IMR-90 (cell line): ENCODE data around the gene TRPC4AP. TPM values are rescaled to one million over a fixed set of nuclear protein-coding genes. Genes with fewer than 3 reads are reported as not detected.

ENCODE experiments used
- ATAC-seq: fragments of 200-7000 bp; cut with Tn5 transposase; 2 replicates; pipeline ENCODE4 v1.9.1; 2020; ENCODE audit warnings: low read depth, mild to moderate bottlenecking, moderate library complexity
- BruUV-seq: library from RNA; stranded (reverse); fragments of 400-500 nt; replicated peaks from 2 replicates; lab custom pipeline; 2021; lab: Mats Ljungman, UMichigan
- CTCF ChIA-PET: fragments of 300-600 bp; formaldehyde crosslinking; extraction: SDS; loops from one replicate; lab custom pipeline; 2021; ENCODE audit warnings: antibody characterized with exemption; lab: Yijun Ruan, JAX
- POLR2A ChIA-PET: fragments of 300-600 bp; sonication (Branson Sonifier 250); formaldehyde crosslinking; loops from one replicate; lab custom pipeline; 2022; ENCODE audit warnings: antibody characterized with exemption; ENCODE audit not compliant: unreplicated experiment; lab: Charles Lee
- DNase-seq: peaks from one replicate; pipeline ENCODE4 v3.0.0; 2013
- H2AFZ ChIP-seq: replicated peaks from 2 replicates; pipeline ENCODE3; 2013; ENCODE audit warnings: low read length, mild to moderate bottlenecking; ENCODE audit not compliant: poor library complexity
- H2AK5ac ChIP-seq: 2 replicates; pipeline ENCODE4 v1.6.1; 2013; ENCODE audit warnings: low read depth, low read length, inconsistent platforms
- H2AK9ac ChIP-seq: replicated peaks from 2 replicates; pipeline ENCODE3; 2013; ENCODE audit warnings: mild to moderate bottlenecking, low read depth, low read length, moderate library complexity; ENCODE audit not compliant: poor library complexity
- H2BK120ac ChIP-seq: 2 replicates; pipeline ENCODE4 v1.6.1; 2013; ENCODE audit warnings: low read depth, low read length, inconsistent platforms
- H2BK15ac ChIP-seq: 3 replicates; pipeline ENCODE4 v1.6.1; 2013; ENCODE audit warnings: low read depth, low read length, inconsistent platforms
- H2BK20ac ChIP-seq: 2 replicates; pipeline ENCODE4 v1.6.1; 2013; ENCODE audit warnings: low read depth, mild to moderate bottlenecking, inconsistent platforms, low read length, moderate library complexity
- H2BK5ac ChIP-seq: 2 replicates; pipeline ENCODE4 v1.6.1; 2013; ENCODE audit warnings: mild to moderate bottlenecking, low read depth, low read length, inconsistent platforms; ENCODE audit not compliant: poor library complexity, severe bottlenecking
- H3K14ac ChIP-seq: replicated peaks from 2 replicates; pipeline ENCODE4 v1.6.1; 2013; ENCODE audit warnings: low read depth, low read length, inconsistent platforms
- H3K18ac ChIP-seq: 2 replicates; pipeline ENCODE4 v1.6.1; 2013; ENCODE audit warnings: low read depth, low read length, control low read depth
- H3K23ac ChIP-seq: 2 replicates; pipeline ENCODE4 v1.6.1; 2013; ENCODE audit warnings: low read depth, low read length, inconsistent platforms
- H3K27ac ChIP-seq: 2 replicates; pipeline ENCODE4 v1.5.1; 2013; ENCODE audit warnings: mild to moderate bottlenecking, control low read depth, low read length; ENCODE audit not compliant: insufficient read depth
- H3K27me3 ChIP-seq: 2 replicates; pipeline ENCODE4 v1.6.1; 2013; ENCODE audit warnings: low read length; ENCODE audit not compliant: control insufficient read depth, insufficient read depth
- H3K36me3 ChIP-seq: 2 replicates; pipeline ENCODE4 v1.6.1; 2013; ENCODE audit warnings: low read length, mixed read lengths; ENCODE audit not compliant: control insufficient read depth, insufficient read depth
- H3K4ac ChIP-seq: 2 replicates; pipeline ENCODE4 v1.6.1; 2013; ENCODE audit warnings: low read depth, low read length, inconsistent platforms
- H3K4me1 ChIP-seq: 2 replicates; pipeline ENCODE4 v1.6.1; 2013; ENCODE audit warnings: low read length, mixed read lengths; ENCODE audit not compliant: control insufficient read depth, insufficient read depth
- H3K4me2 ChIP-seq: 2 replicates; pipeline ENCODE4 v1.6.1; 2013; ENCODE audit warnings: low read depth, mild to moderate bottlenecking, control low read depth, low read length, moderate library complexity
- H3K4me3 ChIP-seq: 2 replicates; pipeline ENCODE4 v1.5.1; 2013; ENCODE audit warnings: low read depth, mild to moderate bottlenecking, control low read depth, low read length, moderate library complexity; ENCODE audit not compliant: insufficient read depth
- H3K56ac ChIP-seq: 2 replicates; pipeline ENCODE4 v1.6.1; 2013; ENCODE audit warnings: low read length, inconsistent platforms; ENCODE audit not compliant: insufficient read depth; ENCODE audit errors: extremely low read depth
- H3K79me1 ChIP-seq, 2 experiments: 2 replicates each; pipeline ENCODE4 v1.6.1; 2013; ENCODE audit warnings: low read length in 2 of 2, inconsistent platforms in 1 of 2, low read depth in 1 of 2
- H3K9ac ChIP-seq: 2 replicates; pipeline ENCODE4 v1.6.1; 2013; ENCODE audit warnings: low read depth, low read length, control low read depth
- H3K9me1 ChIP-seq: 2 replicates; pipeline ENCODE4 v1.6.1; 2013; ENCODE audit warnings: low read length, inconsistent platforms; ENCODE audit not compliant: insufficient read depth
- H3K9me3 ChIP-seq: 2 replicates; pipeline ENCODE4 v1.6.1; 2013; ENCODE audit warnings: low read length; ENCODE audit not compliant: control insufficient read depth, insufficient read depth
- H4K20me1 ChIP-seq: 2 replicates; pipeline ENCODE4 v1.6.1; 2013; ENCODE audit warnings: low read length, inconsistent platforms; ENCODE audit not compliant: insufficient read depth
- H4K5ac ChIP-seq: 2 replicates; pipeline ENCODE4 v1.6.1; 2013; ENCODE audit warnings: mild to moderate bottlenecking, low read depth, low read length, control low read depth
- H4K8ac ChIP-seq, 2 experiments: 2 replicates each; pipeline ENCODE4 v1.6.1; 2013; ENCODE audit warnings: low read depth in 2 of 2, low read length in 2 of 2, control low read depth in 1 of 2, inconsistent platforms in 1 of 2
- H4K91ac ChIP-seq: 2 replicates; pipeline ENCODE4 v1.6.1; 2013; ENCODE audit warnings: low read depth, low read length, inconsistent platforms; ENCODE audit not compliant: insufficient read depth
- BHLHE40 ChIP-seq: fragments of 150-350 bp; IDR thresholded peaks from 2 replicates; pipeline ENCODE4 v1.6.1; 2016; ENCODE audit warnings: mild to moderate bottlenecking, low read depth, low read length
- CEBPB ChIP-seq: IDR thresholded peaks from 2 replicates; pipeline ENCODE4 v1.6.1; 2012; ENCODE audit warnings: low read depth, low read length, improper control_type of control experiment
- CHD1 ChIP-seq: IDR thresholded peaks from 2 replicates; pipeline ENCODE4 v1.6.1; 2012; ENCODE audit warnings: low read depth, low read length, improper control_type of control experiment
- FOS ChIP-seq: fragments of 150-350 bp; IDR thresholded peaks from 2 replicates; pipeline ENCODE4 v1.6.1; 2016; ENCODE audit warnings: low read depth, low read length
- MAFK ChIP-seq: IDR thresholded peaks from 2 replicates; pipeline ENCODE4 v1.6.1; 2012; ENCODE audit warnings: low read depth, low read length, improper control_type of control experiment
- MAZ ChIP-seq: IDR thresholded peaks from 2 replicates; pipeline ENCODE4 v1.6.1; 2012; ENCODE audit warnings: low read depth, mild to moderate bottlenecking, low read length, improper control_type of control experiment, moderate library complexity, borderline replicate concordance
- MXI1 ChIP-seq: IDR thresholded peaks from 2 replicates; pipeline ENCODE4 v1.6.1; 2012; ENCODE audit warnings: low read depth, mild to moderate bottlenecking, low read length, moderate library complexity, borderline replicate concordance
- NFE2L2 ChIP-seq: fragments of 150-350 bp; IDR thresholded peaks from 2 replicates; pipeline ENCODE4 v1.6.1; 2016; ENCODE audit warnings: low read depth, mild to moderate bottlenecking, low read length
- POLR2A ChIP-seq: IDR thresholded peaks from 2 replicates; pipeline ENCODE4 v1.6.1; 2012; ENCODE audit warnings: mild to moderate bottlenecking, low read depth, low read length
- RAD21 ChIP-seq: IDR thresholded peaks from 2 replicates; pipeline ENCODE4 v1.6.1; 2012; ENCODE audit warnings: low read length, improper control_type of control experiment
- RCOR1 ChIP-seq: IDR thresholded peaks from 2 replicates; pipeline ENCODE4 v1.6.1; 2012; ENCODE audit warnings: mild to moderate bottlenecking, low read length, improper control_type of control experiment; ENCODE audit not compliant: insufficient replicate concordance
- RFX5 ChIP-seq: IDR thresholded peaks from 2 replicates; pipeline ENCODE4 v1.8.0; 2012; ENCODE audit warnings: low read depth, mild to moderate bottlenecking, low read length, moderate library complexity
- SMC3 ChIP-seq: fragments of 150-350 bp; IDR thresholded peaks from 2 replicates; pipeline ENCODE4 v1.6.1; 2016; ENCODE audit warnings: low read depth, mild to moderate bottlenecking, antibody characterized with exemption, low read length, moderate library complexity
- WGBS, 2 experiments: methylation state at CpG; one replicate each; pipeline versions ENCODE4 v1.1.5 to v1.1.7; 2013; ENCODE audit warnings: missing lambda C conversion rate in 2 of 2; ENCODE audit not compliant: insufficient read length in 1 of 2; ENCODE audit errors: extremely low coverage in 2 of 2; 5-methylcytosine and 5-hydroxymethylcytosine counted together
- dilution Hi-C: fragments of 300-500 bp; cut with HindIII; formaldehyde crosslinking; loops from one replicate; pipeline ENCODE4 v1.14.3; 2018; ENCODE audit warnings: low sequenced_read_pairs; ENCODE audit not compliant: unreplicated experiment
- in situ Hi-C: fragments of 300-500 bp; cut with MboI; formaldehyde crosslinking; loops from 3 replicates; pipeline ENCODE4 v1.14.3; 2019; ENCODE audit warnings: low sequenced_read_pairs, inconsistent platforms, mixed read lengths
- intact Hi-C: fragments of 100-400 bp; cut with micrococcal nuclease; formaldehyde crosslinking; loops from 2 replicates; pipeline ENCODE4 v1.10.0; 2022
- polyA plus RNA-seq, 3 experiments: library from polyadenylated mRNA; depleted of rRNA; stranded (reverse); fragments of >200 nt; gene quantifications; 2 replicates each; pipeline ENCODE4 v1.2.3, GENCODE V29; 2012; ENCODE audit warnings: low replicate concordance in 1 of 3
- total RNA-seq: library from RNA; depleted of rRNA; stranded (reverse); fragments of >200 nt; gene quantifications from 2 replicates; pipeline ENCODE4 v1.2.3, GENCODE V29; 2012
- TF ChIP-seq, protein P1 (sequence below): conservative IDR thresholded peaks from 2 replicates; pipeline ENCODE4 v1.5.1; 2012; ENCODE audit warnings: mild to moderate bottlenecking, low read depth, low read length, improper control_type of control experiment
- TF ChIP-seq, protein P2 (sequence below): fragments of 150-350 bp; IDR thresholded peaks from 2 replicates; pipeline ENCODE4 v1.6.1; 2016; ENCODE audit warnings: low read depth, mild to moderate bottlenecking, low read length, moderate library complexity, borderline replicate concordance
- TF ChIP-seq, protein P3 (sequence below): fragments of 150-350 bp; IDR thresholded peaks from 2 replicates; pipeline ENCODE4 v1.6.1; 2017; ENCODE audit warnings: mild to moderate bottlenecking, antibody characterized with exemption, low read length, low read depth

TRPC4AP gene
- total and polyA plus RNA-seq, 2 of the 4 experiments (the other 2 are of a cell fraction), result 41.0 to 81.0 TPM

DNA sequence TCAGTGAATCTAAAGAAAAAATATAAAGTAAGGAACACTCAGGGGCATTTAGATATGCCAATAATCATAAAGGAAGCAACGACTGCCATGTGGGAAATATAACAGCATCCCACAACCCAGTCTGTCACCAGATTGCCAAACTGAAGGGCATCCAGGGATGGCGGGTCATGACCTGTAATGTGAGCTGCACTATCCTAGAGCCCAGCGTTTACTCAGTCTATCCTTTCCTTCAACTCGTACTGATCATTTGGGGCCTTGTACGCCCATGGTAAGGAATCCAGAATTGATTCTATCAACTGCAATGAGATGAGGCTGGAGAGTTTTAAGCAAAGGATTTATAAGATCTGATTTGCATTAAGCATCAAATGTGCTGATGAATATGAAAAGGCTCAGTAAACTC is 5.3 kb downstream of the TRPC4AP start:
- Histone ChIP-seq H3K9ac (no peak overlapping the region), H3K27ac (no peak overlapping the region), H2AK5ac (no peak overlapping the region), H3K56ac (no peak overlapping the region), H4K91ac (no peak overlapping the region), H4K20me1 (peaks cover 86% of the 10 kb centered on the region), H2AFZ (no peak overlapping the region), H2BK15ac (no peak overlapping the region), H3K14ac (no peak overlapping the region), H3K9me1 (peaks cover 7% of the 10 kb centered on the region), H2BK20ac (no peak overlapping the region), H4K8ac (no peak overlapping the region), H4K5ac (no peak overlapping the region), H2BK5ac (no peak overlapping the region), H3K4ac (no peak overlapping the region), H3K4me3 (no peak overlapping the region), H3K23ac (no peak overlapping the region), H3K18ac (no peak overlapping the region), H3K79me1 (peaks cover 0 to 75% of the 10 kb centered on the region in 2 experiments; a peak in 3 of 4 replicates), H3K27me3 (no peaks in the 10 kb centered on the region), H2AK9ac (no peak overlapping the region), H3K9me3 (no peaks in the 10 kb centered on the region), H3K36me3 (peaks cover 8% of the 10 kb centered on the region), H3K4me2 (no peak overlapping the region), H3K4me1 (peaks cover 5% of the 10 kb centered on the region; the same call in 1 of the 2 replicates), H2BK120ac (no peak overlapping the region)
- ATAC-seq (no peak), DNase-seq (no peak)
- ChIA-PET POLR2A (no interaction called here), CTCF (interaction anchor here (0.6 kb wide), 1 partner anchor 9 kb away, joined by 6 read pairs; no protein-coding TSS in a partner anchor)
- BruUV-seq, result no TSS peak
- dilution Hi-C loops, result no loop called here
- TF ChIP-seq CEBPB, result no peak
- TF ChIP-seq, protein P1, sequence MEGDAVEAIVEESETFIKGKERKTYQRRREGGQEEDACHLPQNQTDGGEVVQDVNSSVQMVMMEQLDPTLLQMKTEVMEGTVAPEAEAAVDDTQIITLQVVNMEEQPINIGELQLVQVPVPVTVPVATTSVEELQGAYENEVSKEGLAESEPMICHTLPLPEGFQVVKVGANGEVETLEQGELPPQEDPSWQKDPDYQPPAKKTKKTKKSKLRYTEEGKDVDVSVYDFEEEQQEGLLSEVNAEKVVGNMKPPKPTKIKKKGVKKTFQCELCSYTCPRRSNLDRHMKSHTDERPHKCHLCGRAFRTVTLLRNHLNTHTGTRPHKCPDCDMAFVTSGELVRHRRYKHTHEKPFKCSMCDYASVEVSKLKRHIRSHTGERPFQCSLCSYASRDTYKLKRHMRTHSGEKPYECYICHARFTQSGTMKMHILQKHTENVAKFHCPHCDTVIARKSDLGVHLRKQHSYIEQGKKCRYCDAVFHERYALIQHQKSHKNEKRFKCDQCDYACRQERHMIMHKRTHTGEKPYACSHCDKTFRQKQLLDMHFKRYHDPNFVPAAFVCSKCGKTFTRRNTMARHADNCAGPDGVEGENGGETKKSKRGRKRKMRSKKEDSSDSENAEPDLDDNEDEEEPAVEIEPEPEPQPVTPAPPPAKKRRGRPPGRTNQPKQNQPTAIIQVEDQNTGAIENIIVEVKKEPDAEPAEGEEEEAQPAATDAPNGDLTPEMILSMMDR, result no peak
- no peak for TF ChIP-seq SMC3
- no peak for TF ChIP-seq BHLHE40
- TF ChIP-seq, protein P2, sequence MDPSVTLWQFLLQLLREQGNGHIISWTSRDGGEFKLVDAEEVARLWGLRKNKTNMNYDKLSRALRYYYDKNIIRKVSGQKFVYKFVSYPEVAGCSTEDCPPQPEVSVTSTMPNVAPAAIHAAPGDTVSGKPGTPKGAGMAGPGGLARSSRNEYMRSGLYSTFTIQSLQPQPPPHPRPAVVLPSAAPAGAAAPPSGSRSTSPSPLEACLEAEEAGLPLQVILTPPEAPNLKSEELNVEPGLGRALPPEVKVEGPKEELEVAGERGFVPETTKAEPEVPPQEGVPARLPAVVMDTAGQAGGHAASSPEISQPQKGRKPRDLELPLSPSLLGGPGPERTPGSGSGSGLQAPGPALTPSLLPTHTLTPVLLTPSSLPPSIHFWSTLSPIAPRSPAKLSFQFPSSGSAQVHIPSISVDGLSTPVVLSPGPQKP, result no peak
- TF ChIP-seq MXI1, result no peak
- no peak for TF ChIP-seq NFE2L2
- TF ChIP-seq MAZ, result no peak
- TF ChIP-seq MAFK, result no peak
- no peak for TF ChIP-seq POLR2A
- TF ChIP-seq RFX5, result no peak
- no peak for TF ChIP-seq RAD21
- no peak for TF ChIP-seq RCOR1
- no peak for TF ChIP-seq FOS
- TF ChIP-seq, protein P3, sequence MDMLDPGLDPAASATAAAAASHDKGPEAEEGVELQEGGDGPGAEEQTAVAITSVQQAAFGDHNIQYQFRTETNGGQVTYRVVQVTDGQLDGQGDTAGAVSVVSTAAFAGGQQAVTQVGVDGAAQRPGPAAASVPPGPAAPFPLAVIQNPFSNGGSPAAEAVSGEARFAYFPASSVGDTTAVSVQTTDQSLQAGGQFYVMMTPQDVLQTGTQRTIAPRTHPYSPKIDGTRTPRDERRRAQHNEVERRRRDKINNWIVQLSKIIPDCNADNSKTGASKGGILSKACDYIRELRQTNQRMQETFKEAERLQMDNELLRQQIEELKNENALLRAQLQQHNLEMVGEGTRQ, result no peak
- no peak for TF ChIP-seq CHD1
- intact Hi-C loops, result no loop called here
- 100% methylated on average over 2 of the region's 5 CpGs; no CpG with 5 or more reads in 1 of the 2 experiments for WGBS, 2 experiments
- in situ Hi-C loops, result no loop called here
